Mesendoderm (in vitro differentiated cells): Measurements from ENCODE around the gene CARD18.
"Not testable (repeated sequence)": the region's sequence is repeated elsewhere in the genome, so short reads cannot be mapped to it uniquely, and the experiment has no call there.

ENCODE experiments used
- DNase-seq: peaks from one replicate; pipeline ENCODE4 v3.0.0; 2013
- H2AK5ac ChIP-seq: 2 replicates; pipeline ENCODE4 v1.6.1; 2013; ENCODE audit warnings: low read length, inconsistent platforms
- H2BK120ac ChIP-seq: 2 replicates; pipeline ENCODE4 v1.6.1; 2013; ENCODE audit warnings: low read depth, mild to moderate bottlenecking, low read length, moderate library complexity, mixed read lengths
- H2BK15ac ChIP-seq: replicated peaks from 2 replicates; pipeline ENCODE4 v1.6.1; 2013; ENCODE audit warnings: low read depth, mild to moderate bottlenecking, moderate library complexity
- H2BK5ac ChIP-seq: 2 replicates; pipeline ENCODE4 v1.6.1; 2013; ENCODE audit warnings: low read length, inconsistent platforms
- H3K18ac ChIP-seq: 2 replicates; pipeline ENCODE4 v1.6.1; 2013; ENCODE audit warnings: mild to moderate bottlenecking, low read length, mixed read lengths
- H3K23ac ChIP-seq: one replicate; pipeline ENCODE4 v1.6.1; 2013; ENCODE audit warnings: low read length
- H3K27ac ChIP-seq: 2 replicates; pipeline ENCODE4 v1.5.1; 2013; ENCODE audit warnings: low read depth, mild to moderate bottlenecking, inconsistent platforms, low read length, moderate library complexity
- H3K27me3 ChIP-seq: 2 replicates; pipeline ENCODE4 v1.6.1; 2013; ENCODE audit warnings: low read length, control low read depth, mild to moderate bottlenecking, inconsistent platforms; ENCODE audit not compliant: insufficient read depth, poor library complexity
- H3K36me3 ChIP-seq: 2 replicates; pipeline ENCODE4 v1.6.1; 2013; ENCODE audit warnings: low read length, inconsistent platforms; ENCODE audit not compliant: control insufficient read depth, insufficient read depth
- H3K4ac ChIP-seq: one replicate; pipeline ENCODE4 v1.6.1; 2013; ENCODE audit warnings: low read depth, mild to moderate bottlenecking, low read length, moderate library complexity
- H3K4me1 ChIP-seq: 2 replicates; pipeline ENCODE4 v1.6.1; 2013; ENCODE audit warnings: low read depth, low read length, inconsistent platforms; ENCODE audit not compliant: control insufficient read depth
- H3K4me2 ChIP-seq: 2 replicates; pipeline ENCODE4 v1.6.1; 2013; ENCODE audit warnings: low read length
- H3K4me3 ChIP-seq: 2 replicates; pipeline ENCODE4 v1.5.1; 2013; ENCODE audit warnings: mild to moderate bottlenecking, low read length
- H3K56ac ChIP-seq: one replicate; pipeline ENCODE4 v1.6.1; 2013; ENCODE audit warnings: low read length
- H3K79me1 ChIP-seq: 2 replicates; pipeline ENCODE4 v1.6.1; 2013; ENCODE audit warnings: low read length, inconsistent platforms
- H3K79me2 ChIP-seq: 2 replicates; pipeline ENCODE4 v1.6.1; 2013; ENCODE audit warnings: mild to moderate bottlenecking, low read length; ENCODE audit not compliant: control insufficient read depth, insufficient read depth
- H3K9ac ChIP-seq: 2 replicates; pipeline ENCODE4 v1.6.1; 2013; ENCODE audit warnings: low read length, inconsistent platforms
- H4K5ac ChIP-seq: one replicate; pipeline ENCODE4 v1.6.1; 2013; ENCODE audit warnings: low read length
- H4K8ac ChIP-seq: one replicate; pipeline ENCODE4 v1.6.1; 2013; ENCODE audit warnings: low read depth, mild to moderate bottlenecking, control low read depth, low read length, moderate library complexity
- WGBS: extraction: QIAGEN DNeasy Blood & Tissue Kit; methylation state at CpG from one replicate; pipeline ENCODE4 v1.1.7; 2013; ENCODE audit warnings: low lambda C conversion rate, missing lambda C conversion rate; ENCODE audit not compliant: insufficient coverage; ENCODE audit errors: extremely low coverage; 5-methylcytosine and 5-hydroxymethylcytosine counted together

The CARD18 gene

GRCh38 chr11:105106140-105106539 is 33.4 kb downstream of the CARD18 start:
- Histone ChIP-seq H3K27me3 (no peaks in the 10 kb centered on the region), H4K8ac (no peak overlapping the region), H2BK5ac (no peak overlapping the region), H4K5ac (no peak overlapping the region), H3K79me1 (no peaks in the 10 kb centered on the region), H3K9ac (no peak overlapping the region), H3K79me2 (no peaks in the 10 kb centered on the region), H3K4me1 (no peaks in the 10 kb centered on the region), H2BK15ac (no peak overlapping the region), H2BK120ac (no peak overlapping the region), H3K18ac (no peak overlapping the region), H3K27ac (no peak overlapping the region), H3K4me3 (no peak overlapping the region), H2AK5ac (no peak overlapping the region), H3K4ac (no peak overlapping the region), H3K23ac (no peak overlapping the region), H3K56ac (no peak overlapping the region), H3K4me2 (no peak overlapping the region), H3K36me3 (no peaks in the 10 kb centered on the region)
- WGBS, result no CpG with 5 or more reads among the region's 1 CpG
- no peak for DNase-seq

DNA sequence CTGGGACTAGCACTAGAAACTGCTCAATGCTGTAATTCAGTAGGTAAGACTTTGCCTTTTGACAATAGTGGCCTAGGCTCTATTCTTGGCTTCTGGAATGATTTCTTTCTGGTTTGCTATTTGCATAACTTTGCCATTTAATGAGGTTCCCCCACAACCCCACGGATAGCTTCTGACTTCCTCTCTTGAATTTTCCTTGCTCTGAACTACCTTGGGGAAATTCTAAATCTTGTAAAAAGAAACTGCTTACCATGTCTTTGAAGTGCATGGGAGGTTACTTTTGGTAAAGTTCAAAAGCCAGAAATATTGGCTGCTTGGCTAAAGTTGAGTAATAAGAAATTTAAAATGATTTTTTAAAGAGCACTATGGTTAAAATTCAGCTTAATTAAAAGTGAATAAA is 35.3 kb downstream of the CARD18 start:
- Histone ChIP-seq H2BK120ac (no peak overlapping the region), H3K56ac (no peak overlapping the region), H3K36me3 (no peaks in the 10 kb centered on the region), H4K8ac (no peak overlapping the region), H3K79me2 (no peaks in the 10 kb centered on the region), H2BK5ac (no peak overlapping the region), H3K4me2 (no peak overlapping the region), H3K27me3 (no peaks in the 10 kb centered on the region), H3K4me1 (no peaks in the 10 kb centered on the region), H2BK15ac (no peak overlapping the region), H3K4ac (no peak overlapping the region), H3K27ac (no peak overlapping the region), H3K23ac (no peak overlapping the region), H2AK5ac (no peak overlapping the region), H3K18ac (no peak overlapping the region), H3K79me1 (no peaks in the 10 kb centered on the region), H4K5ac (no peak overlapping the region), H3K9ac (no peak overlapping the region), H3K4me3 (no peak overlapping the region)
- no CpG with 5 or more reads among the region's 1 CpG for WGBS
- no peak for DNase-seq

- H3K56ac ChIP-seq, result no peak overlapping the region
- no peak overlapping the region for H3K4me2 ChIP-seq
- no peaks in the 10 kb centered on the region for H3K79me2 ChIP-seq
- no peak overlapping the region for H2BK5ac ChIP-seq
- no peak overlapping the region for H2BK120ac ChIP-seq
- no peaks in the 10 kb centered on the region for H3K27me3 ChIP-seq
- H2AK5ac ChIP-seq, result no peak overlapping the region
- H3K23ac ChIP-seq, result no peak overlapping the region
- no peak overlapping the region for H3K4me3 ChIP-seq
- no peak overlapping the region for H3K4ac ChIP-seq
- H3K4me1 ChIP-seq, result no peaks in the 10 kb centered on the region
- no peak overlapping the region for H3K9ac ChIP-seq
- H4K5ac ChIP-seq, result no peak overlapping the region
- H3K27ac ChIP-seq, result no peak overlapping the region
- no peaks in the 10 kb centered on the region for H3K36me3 ChIP-seq
- H3K79me1 ChIP-seq, result no peaks in the 10 kb centered on the region
- H4K8ac ChIP-seq, result no peak overlapping the region
- no peak overlapping the region for H2BK15ac ChIP-seq
- no peak overlapping the region for H3K18ac ChIP-seq
- no peak for DNase-seq
Observed at GRCh38 chr11:105103336-105103735, 36.2 kb downstream of the CARD18 start.

DNA sequence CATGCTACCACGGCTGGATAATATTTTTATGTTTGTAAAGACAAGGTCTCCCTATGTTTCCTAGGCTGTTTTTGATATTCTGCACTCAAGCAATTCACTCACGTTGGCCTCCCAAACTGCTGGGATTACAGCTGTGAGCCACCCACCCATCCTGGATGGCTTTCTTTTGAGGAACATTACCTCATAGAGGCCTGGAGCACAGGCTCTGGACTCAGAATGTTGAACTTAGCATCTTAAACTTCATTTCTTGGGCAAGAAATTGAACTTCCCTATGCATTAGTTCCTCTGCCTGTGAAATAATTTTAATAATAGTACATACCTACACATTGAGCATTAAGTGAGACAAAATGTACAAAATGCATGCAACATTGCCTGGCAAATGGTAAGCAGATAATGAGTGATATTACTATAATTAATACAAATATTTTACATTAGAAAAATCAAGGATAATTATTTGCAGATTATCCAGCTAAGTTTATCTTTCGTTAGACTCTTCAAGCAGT is 37.4 kb downstream of the CARD18 start:
- not testable (repeated sequence) for H2BK120ac ChIP-seq, H3K4me3 ChIP-seq, H3K4me2 ChIP-seq, H3K4ac ChIP-seq, H3K27ac ChIP-seq, H3K4me1 ChIP-seq, H3K23ac ChIP-seq, H2BK5ac ChIP-seq, H4K8ac ChIP-seq, H2AK5ac ChIP-seq, H3K18ac ChIP-seq, H3K9ac ChIP-seq, H3K36me3 ChIP-seq, H3K79me1 ChIP-seq, H3K56ac ChIP-seq, H3K79me2 ChIP-seq, H2BK15ac ChIP-seq, H4K5ac ChIP-seq, H3K27me3 ChIP-seq, DNase-seq
- no CpG with 5 or more reads among the region's 3 CpGs for WGBS

- Histone ChIP-seq H2BK15ac (no peak overlapping the region), H3K79me2 (no peaks in the 10 kb centered on the region), H2AK5ac (no peak overlapping the region), H3K4ac (no peak overlapping the region), H3K18ac (no peak overlapping the region), H3K36me3 (no peaks in the 10 kb centered on the region), H3K56ac (no peak overlapping the region), H3K27me3 (no peaks in the 10 kb centered on the region), H3K23ac (no peak overlapping the region), H2BK120ac (no peak overlapping the region), H4K8ac (no peak overlapping the region), H3K4me1 (no peaks in the 10 kb centered on the region), H4K5ac (no peak overlapping the region), H3K4me2 (no peak overlapping the region), H3K27ac (no peak overlapping the region), H3K9ac (no peak overlapping the region), H2BK5ac (no peak overlapping the region), H3K79me1 (no peaks in the 10 kb centered on the region), H3K4me3 (no peak overlapping the region)
- DNase-seq, result no peak
- no CpG with 5 or more reads among the region's 2 CpGs for WGBS
Observed at GRCh38 chr11:105100981-105101630, 38.5 kb downstream of the CARD18 start.

GRCh38 chr11:105100206-105100605 is 39.4 kb downstream of the CARD18 start:
- Histone ChIP-seq H2AK5ac (no peak overlapping the region), H3K56ac (no peak overlapping the region), H3K4me2 (no peak overlapping the region), H2BK120ac (peak overlapping the region; percentile 82), H3K4ac (no peak overlapping the region), H2BK15ac (no peak overlapping the region), H3K18ac (no peak overlapping the region), H2BK5ac (no peak overlapping the region), H3K4me1 (no peaks in the 10 kb centered on the region), H3K36me3 (no peaks in the 10 kb centered on the region), H3K79me1 (no peaks in the 10 kb centered on the region), H3K79me2 (no peaks in the 10 kb centered on the region), H3K9ac (no peak overlapping the region), H3K27ac (no peak overlapping the region), H3K27me3 (no peaks in the 10 kb centered on the region), H3K4me3 (no peak overlapping the region), H4K5ac (no peak overlapping the region), H4K8ac (no peak overlapping the region), H3K23ac (no peak overlapping the region)
- DNase-seq, result peak; percentile 16
- no CpG with 5 or more reads among the region's 7 CpGs for WGBS
